HS-5 (cell line): ENCODE results near the gene DAP.
"Not testable (repeated sequence)": the region's sequence is repeated elsewhere in the genome, so short reads cannot be mapped to it uniquely, and the experiment has no call there.

ENCODE experiments used
- DNase-seq: peaks from one replicate; pipeline ENCODE4 v3.0.0-alpha.2; 2012; ENCODE audit warnings: low read depth

The DAP gene

DNA sequence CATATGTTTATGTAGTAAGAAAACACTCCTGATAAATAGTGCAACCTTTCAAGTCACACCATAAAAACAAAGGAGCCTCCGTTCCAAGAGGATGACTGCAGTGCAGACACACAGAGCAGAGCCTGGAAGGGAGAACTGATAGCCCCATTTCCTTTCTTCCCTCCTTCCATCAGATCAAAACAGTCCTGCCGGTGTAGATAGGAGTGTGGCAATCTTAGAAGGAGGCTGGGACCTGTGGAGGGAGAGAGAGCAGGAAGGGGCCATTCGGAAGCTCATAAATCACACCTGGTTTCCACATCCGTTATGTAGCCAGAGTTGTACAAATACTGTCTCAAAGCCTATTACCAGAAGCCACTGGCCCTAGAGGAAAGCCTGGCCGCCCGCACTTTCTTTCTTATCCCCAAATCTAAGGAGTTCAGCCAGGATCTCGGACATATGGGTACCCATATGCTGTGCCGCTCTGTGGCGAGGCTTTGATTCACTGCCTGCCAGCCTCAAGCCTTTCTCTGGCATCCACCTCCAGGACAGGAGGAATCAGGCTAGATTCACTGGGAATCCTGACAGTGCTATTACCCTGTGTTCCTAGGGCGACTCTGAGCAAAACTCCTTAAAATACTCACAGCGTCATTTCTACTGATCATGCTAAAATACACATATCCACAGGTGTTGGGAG, 26.9 kb downstream of the DAP start:
- no peak for DNase-seq

GRCh38 chr5:10733426-10733825, 27.6 kb downstream of the DAP start:
- no peak for DNase-seq

GRCh38 chr5:10731913-10732312, 29.1 kb downstream of the DAP start:
- DNase-seq = no peak

- DNase-seq = no peak
Observed at GRCh38 chr5:10730043-10730351, 31.0 kb downstream of the DAP start.

- DNase-seq = no peak
Observed at GRCh38 chr5:10729320-10730042, 31.6 kb downstream of the DAP start.

- no peak for DNase-seq
Observed at GRCh38 chr5:10728679-10729078, 32.4 kb downstream of the DAP start.

- no peak for DNase-seq
Observed at GRCh38 chr5:10727861-10728260, 33.2 kb downstream of the DAP start.

GRCh38 chr5:10726913-10727517, 34.0 kb downstream of the DAP start:
- DNase-seq = no peak

DNA sequence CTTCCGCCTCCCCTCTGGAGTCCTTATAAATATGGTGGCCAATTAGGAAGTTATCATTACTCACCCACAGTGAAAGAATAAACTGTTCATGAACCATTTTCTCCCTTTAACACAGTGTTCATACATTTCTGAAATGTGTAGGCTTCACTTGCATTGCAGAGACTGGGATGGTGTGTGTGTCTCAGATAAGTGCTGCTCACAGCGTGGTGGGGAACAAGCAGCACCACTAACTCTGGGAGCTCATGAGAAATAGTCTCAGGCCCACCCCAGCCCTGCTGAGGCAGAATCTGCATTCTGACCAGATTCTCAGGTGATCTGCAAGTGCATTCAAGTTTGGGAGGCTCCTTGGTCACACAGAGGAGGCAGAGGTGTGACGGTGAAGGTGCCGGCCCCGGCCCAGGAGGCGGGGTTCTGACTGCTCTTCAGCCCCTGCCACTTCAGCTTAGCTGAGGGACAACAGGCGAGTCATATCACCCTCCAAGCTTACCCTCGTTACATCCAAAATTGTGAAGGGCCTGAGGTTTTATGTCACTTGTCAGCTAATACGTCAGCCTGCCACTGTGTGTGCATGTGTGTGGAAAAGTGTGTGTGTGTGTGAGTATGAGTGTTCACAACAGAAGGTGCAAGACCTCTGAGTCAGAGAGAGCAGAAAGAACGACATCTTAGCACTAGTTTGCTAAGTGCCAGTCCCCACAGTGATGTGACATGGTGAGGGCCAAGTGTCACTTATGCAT, 34.7 kb downstream of the DAP start:
- DNase-seq = no peak

- DNase-seq = no peak
Observed at GRCh38 chr5:10725636-10726035, 35.4 kb downstream of the DAP start.

- DNase-seq = peak; percentile 85
Observed at GRCh38 chr5:10724781-10725507, 36.1 kb downstream of the DAP start.

DNA sequence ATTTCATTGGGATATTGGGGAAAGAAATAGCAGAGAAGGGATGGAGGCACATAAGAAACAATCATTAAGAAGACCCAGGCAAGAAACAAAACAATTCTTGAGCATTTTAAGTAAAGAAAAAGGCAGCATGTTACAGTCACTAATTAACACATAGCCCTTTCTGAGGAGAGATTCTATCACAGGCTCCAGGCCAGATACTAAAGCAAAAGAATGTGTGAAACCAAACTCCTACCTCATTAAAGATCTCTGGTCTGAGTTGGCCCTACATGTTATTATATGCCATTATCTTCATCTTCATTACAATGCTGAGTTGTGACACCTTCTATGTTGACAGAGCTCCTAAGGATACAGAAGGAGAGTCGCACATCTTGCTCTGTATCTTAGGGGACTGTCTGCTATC, 37.5 kb downstream of the DAP start:
- DNase-seq = no peak

- not testable (repeated sequence) for DNase-seq
Observed at GRCh38 chr5:10720766-10721165, 40.3 kb downstream of the DAP start.

GRCh38 chr5:10719965-10720364, 41.1 kb downstream of the DAP start:
- DNase-seq = peak; percentile 99

- not testable (repeated sequence) for DNase-seq
Observed at GRCh38 chr5:10718617-10719016, 42.4 kb downstream of the DAP start.

- DNase-seq = not testable (repeated sequence)
Observed at GRCh38 chr5:10716825-10717224, 44.2 kb downstream of the DAP start.

DNA sequence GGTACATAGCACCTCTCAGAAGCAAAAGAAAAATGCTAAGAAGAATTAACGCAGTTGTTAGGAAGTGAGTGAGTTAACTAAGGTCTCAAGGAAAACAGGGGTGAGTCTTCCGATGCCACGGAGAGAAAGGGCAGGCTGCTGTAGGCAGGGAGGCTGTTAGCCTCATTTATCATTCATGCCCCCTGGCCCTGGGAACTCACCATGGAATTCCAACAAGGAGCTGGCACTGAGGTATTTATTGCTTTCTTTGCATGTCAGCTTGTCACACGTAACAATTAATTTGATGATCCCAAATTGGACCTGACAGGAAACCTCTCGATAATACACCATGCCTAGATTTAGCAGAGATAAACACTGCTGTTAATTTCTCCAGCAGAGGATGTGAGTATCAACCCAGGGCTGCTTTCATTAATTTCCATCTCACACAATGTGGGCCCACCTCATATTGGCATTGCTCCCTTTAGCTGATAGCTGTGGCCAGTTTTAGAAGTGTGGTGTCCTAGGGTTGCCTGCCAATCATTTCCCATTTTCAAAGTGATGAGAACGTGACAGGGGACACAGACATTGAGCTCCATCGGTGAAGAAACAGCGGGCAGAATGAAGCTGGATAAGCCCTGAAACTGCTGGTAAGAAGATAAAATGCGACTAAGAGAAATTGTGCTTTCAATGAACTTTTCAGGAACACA, 45.3 kb downstream of the DAP start:
- DNase-seq = no peak

GRCh38 chr5:10712574-10713366, 48.3 kb downstream of the DAP start:
- no peak for DNase-seq

- no peak for DNase-seq
Observed at GRCh38 chr5:10711562-10711961, 49.5 kb downstream of the DAP start.

DNA sequence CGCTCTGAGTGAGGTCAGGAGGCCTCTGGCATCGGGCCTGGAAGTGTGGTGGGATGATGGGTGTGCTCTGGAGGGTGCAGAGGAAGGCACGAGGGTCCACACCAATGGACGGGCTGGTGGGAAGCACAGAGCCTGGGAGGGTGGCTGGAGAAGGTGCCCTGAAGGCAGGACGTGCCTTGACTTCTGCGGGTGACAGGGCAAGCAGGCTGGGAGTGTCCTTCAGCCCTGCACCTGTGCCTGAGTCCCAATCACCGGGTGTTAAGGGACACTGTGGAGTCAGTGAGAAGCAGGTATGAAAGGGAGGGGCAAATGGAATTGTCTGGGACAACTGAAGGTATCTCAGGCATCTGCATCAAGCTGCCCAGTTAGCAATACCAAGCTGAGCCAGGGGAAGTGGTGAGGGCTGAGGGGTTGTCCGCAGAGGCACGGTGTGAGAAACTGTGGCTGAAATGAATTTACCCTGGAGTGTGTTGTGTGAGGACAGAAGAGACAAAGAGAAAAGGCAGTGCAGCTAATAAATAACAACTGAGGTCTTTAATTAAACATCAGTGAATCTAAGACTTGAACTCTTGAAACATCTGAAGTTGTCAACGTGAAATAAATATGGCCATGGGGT, 50.4 kb downstream of the DAP start:
- DNase-seq = no peak
